ENCODE data around the gene ING4.

Gene ING4

GRCh38 chr12:6695313-6696045 is 32.6 kb upstream of the ING4 start:
- H3K36me3 Mint-ChIP-seq (ENCODE audit: low read depth), result peaks cover 4% of the 10 kb centered on the region
- H3K9me3 Mint-ChIP-seq, result no peaks in the 10 kb centered on the region
- peaks cover 21% of the 10 kb centered on the region for H3K27me3 Mint-ChIP-seq (ENCODE audit: low read depth)
- peak overlapping the region in 1 of 3 experiments; percentile 29 for H3K4me3 Mint-ChIP-seq
- peaks cover 18% of the 10 kb centered on the region for H3K4me1 Mint-ChIP-seq
- H3K27ac Mint-ChIP-seq, result peak overlapping the region in 1 of 3 experiments; percentile 30
- TF ChIP-seq CTCF (IDR thresholded peaks at IDR 0.05; ENCODE audit: unreplicated experiment in 3 of 3), result no peak

- TF ChIP-seq CTCF (IDR thresholded peaks at IDR 0.05; ENCODE audit: unreplicated experiment in 3 of 3), result no peak
- Mint-ChIP-seq H3K4me1 (peaks cover 24% of the 10 kb centered on the region), H3K4me3 (peak overlapping the region in 1 of 3 experiments; percentile 4), H3K27ac (peak overlapping the region in 1 of 3 experiments; percentile 18), H3K36me3 (ENCODE audit: low read depth) (peaks cover 4% of the 10 kb centered on the region), H3K27me3 (ENCODE audit: low read depth) (peaks cover 20% of the 10 kb centered on the region), H3K9me3 (no peaks in the 10 kb centered on the region)
Observed at GRCh38 chr12:6694701-6695100, 31.8 kb upstream of the ING4 start.

GRCh38 chr12:6693832-6694355 is 31.0 kb upstream of the ING4 start:
- Mint-ChIP-seq H3K4me1 (peaks cover 20% of the 10 kb centered on the region), H3K27me3 (ENCODE audit: low read depth) (peaks cover 12% of the 10 kb centered on the region), H3K36me3 (ENCODE audit: low read depth) (peaks cover 4% of the 10 kb centered on the region), H3K4me3 (no peak overlapping the region), H3K27ac (no peak overlapping the region), H3K9me3 (no peaks in the 10 kb centered on the region)
- TF ChIP-seq CTCF (IDR thresholded peaks at IDR 0.05; ENCODE audit: unreplicated experiment in 3 of 3), result no peak

- peak overlapping the region in 2 of 3 experiments; percentile 37 to 49 for H3K27ac Mint-ChIP-seq
- no peak for TF ChIP-seq CTCF (IDR thresholded peaks at IDR 0.05; ENCODE audit: unreplicated experiment in 3 of 3)
- peaks cover 3% of the 10 kb centered on the region for H3K27me3 Mint-ChIP-seq (ENCODE audit: low read depth)
Observed at GRCh38 chr12:6692888-6693287, 30.0 kb upstream of the ING4 start.

GRCh38 chr12:6691473-6691872 is 28.6 kb upstream of the ING4 start:
- Mint-ChIP-seq H3K36me3 (ENCODE audit: low read depth) (peaks cover 10% of the 10 kb centered on the region), H3K4me3 (peak overlapping the region; percentile 94 to 97 (median 97)), H3K9me3 (no peaks in the 10 kb centered on the region), H3K27me3 (ENCODE audit: low read depth) (no peaks in the 10 kb centered on the region), H3K4me1 (peaks cover 39% of the 10 kb centered on the region), H3K27ac (no peak overlapping the region)
- no peak for TF ChIP-seq CTCF (IDR thresholded peaks at IDR 0.05; ENCODE audit: unreplicated experiment in 3 of 3)

More at GRCh38 chr12:6692888-6693287, 30.0 kb upstream of the ING4 start:
- Mint-ChIP-seq H3K9me3 (no peaks in the 10 kb centered on the region), H3K4me3 (peak overlapping the region; percentile 56 to 74 (median 60)), H3K4me1 (peaks cover 25% of the 10 kb centered on the region), H3K36me3 (ENCODE audit: low read depth) (peaks cover 5% of the 10 kb centered on the region)

Measured in nephron (organoid).